Ovary (tissue), 3 donors: ENCODE measurements around the gene ASCC3.

Experiments
- EP300 ChIP-seq: sonication (generic); formaldehyde crosslinking; IDR thresholded peaks from one replicate; pipeline ENCODE4 v1.6.1; 2017; ENCODE audit warnings: antibody characterized with exemption
- TF ChIP-seq, protein P1 (sequence below), 3 donors: fragments of 450-650 bp in 2 of 3; fragments of 200-600 bp in 1 of 3; IDR thresholded peaks; one replicate each; pipeline versions ENCODE4 v1.5.1 to v1.8.0; 2016 to 2022; ENCODE audit warnings: antibody characterized with exemption in 3 of 3, mild to moderate bottlenecking in 1 of 3
- donor health status: DM: no; HTN: no; CAD: no.

DNA sequence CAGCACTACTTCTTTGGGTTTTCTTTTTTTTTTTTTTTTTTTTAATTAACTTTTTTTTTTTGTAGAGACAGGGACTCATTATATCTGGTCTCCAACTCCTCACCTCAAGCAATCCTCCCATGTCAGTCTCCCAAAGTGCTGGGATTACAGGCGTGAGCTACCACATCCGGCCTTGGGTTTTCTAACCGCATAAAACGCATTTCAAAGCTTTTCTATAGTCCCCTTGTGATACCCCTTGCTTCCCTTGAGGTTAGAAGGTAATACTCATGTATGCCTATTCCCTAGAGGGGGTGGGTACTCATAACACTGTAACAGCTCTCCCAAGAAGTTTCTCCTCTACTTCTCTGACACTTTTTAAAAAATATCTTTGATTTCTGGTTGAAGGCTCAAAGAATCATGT is 23.9 kb upstream of the ASCC3 start:
- TF ChIP-seq, protein P1, sequence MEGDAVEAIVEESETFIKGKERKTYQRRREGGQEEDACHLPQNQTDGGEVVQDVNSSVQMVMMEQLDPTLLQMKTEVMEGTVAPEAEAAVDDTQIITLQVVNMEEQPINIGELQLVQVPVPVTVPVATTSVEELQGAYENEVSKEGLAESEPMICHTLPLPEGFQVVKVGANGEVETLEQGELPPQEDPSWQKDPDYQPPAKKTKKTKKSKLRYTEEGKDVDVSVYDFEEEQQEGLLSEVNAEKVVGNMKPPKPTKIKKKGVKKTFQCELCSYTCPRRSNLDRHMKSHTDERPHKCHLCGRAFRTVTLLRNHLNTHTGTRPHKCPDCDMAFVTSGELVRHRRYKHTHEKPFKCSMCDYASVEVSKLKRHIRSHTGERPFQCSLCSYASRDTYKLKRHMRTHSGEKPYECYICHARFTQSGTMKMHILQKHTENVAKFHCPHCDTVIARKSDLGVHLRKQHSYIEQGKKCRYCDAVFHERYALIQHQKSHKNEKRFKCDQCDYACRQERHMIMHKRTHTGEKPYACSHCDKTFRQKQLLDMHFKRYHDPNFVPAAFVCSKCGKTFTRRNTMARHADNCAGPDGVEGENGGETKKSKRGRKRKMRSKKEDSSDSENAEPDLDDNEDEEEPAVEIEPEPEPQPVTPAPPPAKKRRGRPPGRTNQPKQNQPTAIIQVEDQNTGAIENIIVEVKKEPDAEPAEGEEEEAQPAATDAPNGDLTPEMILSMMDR (IDR thresholded peaks at IDR 0.05) = no peak
- TF ChIP-seq EP300 = no peak
